Suprapubic skin (tissue), 4 donors: ENCODE results near the gene E2F8. TPM values are rescaled to one million over a fixed set of nuclear protein-coding genes. Genes with fewer than 3 reads are reported as not detected.

Source experiments
- DNase-seq, 2 donors: peaks; one replicate each; pipeline ENCODE4 v3.0.0-alpha.2; 2019; ENCODE audit warnings: low spot score in 2 of 2
- H3K27ac ChIP-seq: fragments of 200-600 bp; sonication (generic); one replicate; pipeline ENCODE4 v1.5.1; 2019
- H3K27me3 ChIP-seq: fragments of 200-600 bp; sonication (generic); one replicate; pipeline ENCODE4 v1.5.1; 2019
- H3K36me3 ChIP-seq: fragments of 200-600 bp; sonication (generic); one replicate; pipeline ENCODE4 v1.5.1; 2019
- H3K4me1 ChIP-seq: fragments of 200-600 bp; sonication (generic); one replicate; pipeline ENCODE4 v1.5.1; 2019
- H3K4me3 ChIP-seq: fragments of 200-600 bp; sonication (generic); one replicate; pipeline ENCODE4 v1.5.1; 2019; ENCODE audit warnings: mild to moderate bottlenecking
- H3K9me3 ChIP-seq: fragments of 200-600 bp; sonication (generic); one replicate; pipeline ENCODE4 v1.5.1; 2019
- CTCF ChIP-seq, 2 donors: fragments of 200-600 bp in 1 of 2; fragments of 450-650 bp in 1 of 2; sonication (generic) in 1 of 2; IDR thresholded peaks; one replicate each; pipeline ENCODE4 v1.5.1; 2016 to 2019; ENCODE audit warnings: antibody characterized with exemption in 2 of 2, mild to moderate bottlenecking in 1 of 2, moderate library complexity in 1 of 2
- EP300 ChIP-seq: sonication (generic); formaldehyde crosslinking; IDR thresholded peaks from one replicate; pipeline ENCODE4 v1.6.1; 2017; ENCODE audit warnings: antibody characterized with exemption
- POLR2A ChIP-seq, 2 donors: fragments of 450-650 bp; IDR thresholded peaks; one replicate each; pipeline ENCODE4 v1.6.1; 2017; ENCODE audit warnings: antibody characterized with exemption in 2 of 2, mild to moderate bottlenecking in 2 of 2, moderate library complexity in 2 of 2
- POLR2AphosphoS5 ChIP-seq, 3 donors: sonication (generic); formaldehyde crosslinking; IDR thresholded peaks; one replicate each; pipeline ENCODE4 v1.6.1; 2017; ENCODE audit warnings: antibody characterized with exemption in 3 of 3
- WGBS: methylation state at CpG from one replicate; pipeline ENCODE4 v1.1.5; 2018; 5-methylcytosine and 5-hydroxymethylcytosine counted together
- total RNA-seq, 4 donors: library from RNA; depleted of rRNA; stranded (reverse); fragments of >200 nt; gene quantifications; one replicate each; pipeline ENCODE4 v1.1.0, GENCODE V29; 2016

E2F8 gene
- total RNA-seq, 4 donors from 2014 or later, result 1.1 to 2.7 (median 1.5) TPM

GRCh38 chr11:19241260-19242178 lies 774 bp upstream of the E2F8 start:
- no peaks in the 10 kb centered on the region for H3K36me3 ChIP-seq
- no peaks in the 10 kb centered on the region for H3K9me3 ChIP-seq
- TF ChIP-seq CTCF (IDR thresholded peaks at IDR 0.05) (no peak), POLR2A (IDR thresholded peaks at IDR 0.05) (no peak), POLR2AphosphoS5 (IDR thresholded peaks at IDR 0.05) (no peak), EP300 (no peak)
- H3K27me3 ChIP-seq, result peaks cover 36% of the 10 kb centered on the region
- H3K4me3 ChIP-seq, result peak overlapping the region; percentile 66
- peak in 1 of 2 donors; percentile 75 for DNase-seq
- H3K27ac ChIP-seq, result no peak overlapping the region
- peaks cover 49% of the 10 kb centered on the region for H3K4me1 ChIP-seq
- WGBS, result under 1% methylated on average over 43 of the region's 92 CpGs

- Histone ChIP-seq H3K4me3 (no peak overlapping the region), H3K27ac (no peak overlapping the region), H3K27me3 (peaks cover 29% of the 10 kb centered on the region), H3K36me3 (no peaks in the 10 kb centered on the region), H3K4me1 (peaks cover 36% of the 10 kb centered on the region), H3K9me3 (no peaks in the 10 kb centered on the region)
- no peak for DNase-seq
- TF ChIP-seq POLR2AphosphoS5 (IDR thresholded peaks at IDR 0.05) (no peak), CTCF (IDR thresholded peaks at IDR 0.05) (no peak), EP300 (no peak), POLR2A (IDR thresholded peaks at IDR 0.05) (no peak)
- WGBS, result 75% methylated on average over 3 of the region's 3 CpGs
Measured at GRCh38 chr11:19239039-19239438, 1.7 kb downstream of the E2F8 start.

GRCh38 chr11:19237813-19238212 lies 2.9 kb downstream of the E2F8 start:
- peaks cover 22% of the 10 kb centered on the region for H3K27me3 ChIP-seq
- H3K4me1 ChIP-seq, result peaks cover 30% of the 10 kb centered on the region
- TF ChIP-seq CTCF (IDR thresholded peaks at IDR 0.05) (no peak), POLR2AphosphoS5 (IDR thresholded peaks at IDR 0.05) (no peak), POLR2A (IDR thresholded peaks at IDR 0.05) (no peak), EP300 (no peak)
- H3K27ac ChIP-seq, result no peak overlapping the region
- H3K36me3 ChIP-seq, result no peaks in the 10 kb centered on the region
- H3K9me3 ChIP-seq, result no peaks in the 10 kb centered on the region
- WGBS, result 75% methylated on average over 5 of the region's 5 CpGs
- DNase-seq, result no peak
- H3K4me3 ChIP-seq, result no peak overlapping the region

- no peak overlapping the region for H3K27ac ChIP-seq
- no peak for DNase-seq
- TF ChIP-seq POLR2A (IDR thresholded peaks at IDR 0.05) (no peak), CTCF (IDR thresholded peaks at IDR 0.05) (no peak), EP300 (no peak), POLR2AphosphoS5 (IDR thresholded peaks at IDR 0.05) (no peak)
- no peaks in the 10 kb centered on the region for H3K36me3 ChIP-seq
- H3K4me1 ChIP-seq, result peaks cover 27% of the 10 kb centered on the region
- no peaks in the 10 kb centered on the region for H3K9me3 ChIP-seq
- no peak overlapping the region for H3K4me3 ChIP-seq
- peaks cover 17% of the 10 kb centered on the region for H3K27me3 ChIP-seq
- WGBS, result 91% methylated on average over 8 of the region's 8 CpGs
Measured at GRCh38 chr11:19237381-19237780, 3.4 kb downstream of the E2F8 start.

GRCh38 chr11:19234231-19234817 lies 6.4 kb downstream of the E2F8 start:
- Histone ChIP-seq H3K4me3 (no peak overlapping the region), H3K36me3 (no peaks in the 10 kb centered on the region), H3K27me3 (peaks cover 4% of the 10 kb centered on the region), H3K4me1 (peaks cover 7% of the 10 kb centered on the region), H3K9me3 (no peaks in the 10 kb centered on the region), H3K27ac (no peak overlapping the region)
- no peak for TF ChIP-seq EP300
- DNase-seq, result no peak
- 87% methylated on average over 5 of the region's 5 CpGs for WGBS
